ENCODE data around the gene HOTAIR. TPM values are rescaled to one million over a fixed set of nuclear protein-coding genes. Genes with fewer than 3 reads are reported as not detected.

HOTAIR gene
- total and polyA plus RNA-seq, 4 donors, result 9.7 TPM; not detected in 3

DNA sequence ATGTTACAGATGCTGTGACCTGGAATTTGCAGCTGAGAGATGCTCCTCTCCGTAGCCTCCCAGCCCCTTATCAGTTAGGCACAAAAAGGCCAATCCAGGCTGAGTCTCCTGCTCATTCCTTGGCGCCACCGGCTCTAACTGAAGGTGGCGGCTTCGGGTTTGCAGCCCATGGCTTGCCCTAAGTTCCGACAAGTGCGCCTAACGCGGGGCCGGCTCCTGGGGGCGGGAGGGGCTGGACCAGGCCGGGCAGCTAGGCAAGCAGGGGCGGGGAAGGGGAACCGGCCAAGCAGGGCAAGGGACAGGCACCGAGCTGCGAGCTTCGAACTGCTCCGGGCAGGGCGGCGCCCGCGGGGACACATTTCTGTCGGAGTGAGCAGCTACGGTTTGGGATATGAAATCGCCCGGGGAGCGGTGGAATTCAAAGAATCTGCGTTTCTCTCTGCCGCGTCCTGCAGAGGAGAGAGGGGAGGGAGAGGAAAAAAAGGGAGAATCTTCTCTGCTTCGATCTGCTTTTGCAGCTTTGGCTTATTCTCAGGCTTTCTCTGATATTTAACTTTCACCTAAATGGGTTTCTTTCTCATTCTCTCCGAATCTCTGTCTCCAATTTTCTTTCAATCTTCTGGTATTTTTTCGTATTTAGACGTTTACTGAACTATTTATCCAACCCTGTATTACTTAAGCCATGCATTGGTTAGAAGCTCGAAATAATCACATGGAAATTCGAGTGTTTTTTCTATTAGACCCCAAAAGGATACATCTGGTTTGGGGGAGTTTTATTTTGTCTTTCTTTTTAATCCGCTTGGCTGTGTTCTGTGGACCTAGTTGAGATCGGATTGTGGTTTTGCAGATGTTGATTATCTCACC lies 21.7 kb downstream of the HOTAIR start:
- no peaks in the 10 kb centered on the region for H3K36me3 ChIP-seq (ENCODE audit: control insufficient read depth in 1 of 2, insufficient read depth in 2 of 2, low read length in 1 of 2)
- no peaks in the 10 kb centered on the region for H3K4me1 ChIP-seq (ENCODE audit: control insufficient read depth in 1 of 2, insufficient read depth in 2 of 2, low read length in 2 of 2)
- no peak for ATAC-seq (ENCODE audit: low FRiP score)
- DNase-seq, result peak in 1 of 2 donors; percentile 72
- H3K27me3 ChIP-seq (ENCODE audit: control insufficient read depth in 1 of 2, insufficient read depth in 2 of 2, low read length in 1 of 2), result peaks cover 0 to under 1% of the 10 kb centered on the region in 2 donors
- WGBS, 2 donors, result 11 to 12% methylated on average over 38 of the region's 38 CpGs
- intact Hi-C loops (cut with DNase I), result no loop called here
- H3K4me3 ChIP-seq (ENCODE audit: low read length in 2 of 2), result no peak overlapping the region
- no peak overlapping the region for H3K27ac ChIP-seq (ENCODE audit: low read depth in 1 of 2, low read length in 2 of 2)
- no peaks in the 10 kb centered on the region for H3K9me3 ChIP-seq (ENCODE audit: control insufficient read depth, low read length)

DNA sequence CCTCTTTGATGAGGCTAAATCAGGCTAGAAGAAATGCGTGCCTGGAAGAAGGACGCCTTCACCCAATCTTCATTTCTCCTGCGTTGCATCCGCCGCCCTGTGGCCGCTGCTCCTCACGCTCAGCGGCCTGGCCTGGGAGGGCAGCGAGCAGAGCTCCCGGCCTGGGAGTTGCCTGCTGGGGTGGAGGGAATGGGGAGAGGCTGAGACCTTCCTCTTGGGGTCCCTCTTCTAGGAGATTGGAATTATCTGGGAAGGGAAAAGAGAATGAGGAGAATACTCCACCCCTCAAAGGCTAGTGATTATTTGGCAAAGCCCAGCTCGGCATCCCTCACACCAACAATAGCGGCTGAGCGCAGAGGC lies 22.4 kb downstream of the HOTAIR start:
- DNase-seq, result no peak
- intact Hi-C loops (cut with DNase I), result no loop called here
- WGBS, 2 donors, result 22 to 25% methylated on average over 13 of the region's 13 CpGs
- Histone ChIP-seq H3K9me3 (ENCODE audit: control insufficient read depth, low read length) (no peaks in the 10 kb centered on the region), H3K36me3 (ENCODE audit: control insufficient read depth in 1 of 2, insufficient read depth in 2 of 2, low read length in 1 of 2) (no peaks in the 10 kb centered on the region), H3K4me1 (ENCODE audit: control insufficient read depth in 1 of 2, insufficient read depth in 2 of 2, low read length in 2 of 2) (no peaks in the 10 kb centered on the region), H3K4me3 (ENCODE audit: low read length in 2 of 2) (no peak overlapping the region), H3K27me3 (ENCODE audit: control insufficient read depth in 1 of 2, insufficient read depth in 2 of 2, low read length in 1 of 2) (no peaks in the 10 kb centered on the region), H3K27ac (ENCODE audit: low read depth in 1 of 2, low read length in 2 of 2) (no peak overlapping the region)
- ATAC-seq (ENCODE audit: low FRiP score), result no peak

DNA sequence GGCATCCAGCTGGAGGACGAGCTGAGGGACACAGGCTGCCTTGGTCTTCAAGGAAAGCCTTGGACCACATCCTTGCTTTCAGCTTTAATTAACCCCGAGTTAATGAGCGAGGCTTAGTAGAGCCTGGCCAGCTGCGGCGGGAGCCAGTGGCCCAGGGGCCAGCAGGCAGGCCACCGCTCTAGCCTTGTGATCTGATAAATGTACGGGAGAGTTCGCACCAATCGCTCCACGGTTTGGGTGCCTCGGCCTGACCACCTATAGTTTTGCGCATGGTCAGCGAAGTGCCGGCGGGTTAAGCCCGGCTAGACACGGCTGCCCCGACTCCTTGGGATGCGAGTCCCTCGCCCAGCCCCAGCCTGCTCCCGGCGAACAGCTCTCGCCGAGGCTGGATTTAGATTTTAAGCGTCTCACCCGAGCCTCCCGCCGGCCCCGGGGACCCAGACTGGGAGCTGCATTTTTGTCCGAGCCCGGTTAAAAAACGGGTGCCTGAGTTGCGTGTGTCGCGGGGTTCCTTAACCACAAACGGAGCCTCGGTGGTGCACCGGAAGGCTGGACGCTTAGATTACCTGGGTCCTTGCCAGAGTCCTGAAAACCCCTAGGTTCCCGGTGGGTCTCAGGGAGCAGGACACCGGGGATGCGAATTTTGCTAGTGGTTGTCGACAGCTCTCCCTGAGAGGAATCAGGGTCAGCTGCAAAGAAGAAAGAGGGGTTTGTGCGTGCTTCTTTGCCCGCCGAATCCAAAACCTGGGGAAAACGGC lies 23.0 kb downstream of the HOTAIR start:
- WGBS, 2 donors, result 4 to 6% methylated on average over 47 of the region's 47 CpGs
- DNase-seq, result peak in 1 of 2 donors; percentile 62
- Histone ChIP-seq H3K4me3 (ENCODE audit: low read length in 2 of 2) (no peak overlapping the region), H3K4me1 (ENCODE audit: control insufficient read depth in 1 of 2, insufficient read depth in 2 of 2, low read length in 2 of 2) (no peaks in the 10 kb centered on the region), H3K27ac (ENCODE audit: low read depth in 1 of 2, low read length in 2 of 2) (no peak overlapping the region), H3K9me3 (ENCODE audit: control insufficient read depth, low read length) (no peaks in the 10 kb centered on the region), H3K27me3 (ENCODE audit: control insufficient read depth in 1 of 2, insufficient read depth in 2 of 2, low read length in 1 of 2) (no peaks in the 10 kb centered on the region), H3K36me3 (ENCODE audit: control insufficient read depth in 1 of 2, insufficient read depth in 2 of 2, low read length in 1 of 2) (no peaks in the 10 kb centered on the region)
- intact Hi-C loops (cut with DNase I), result no loop called here
- ATAC-seq (ENCODE audit: low FRiP score), result no peak

DNA sequence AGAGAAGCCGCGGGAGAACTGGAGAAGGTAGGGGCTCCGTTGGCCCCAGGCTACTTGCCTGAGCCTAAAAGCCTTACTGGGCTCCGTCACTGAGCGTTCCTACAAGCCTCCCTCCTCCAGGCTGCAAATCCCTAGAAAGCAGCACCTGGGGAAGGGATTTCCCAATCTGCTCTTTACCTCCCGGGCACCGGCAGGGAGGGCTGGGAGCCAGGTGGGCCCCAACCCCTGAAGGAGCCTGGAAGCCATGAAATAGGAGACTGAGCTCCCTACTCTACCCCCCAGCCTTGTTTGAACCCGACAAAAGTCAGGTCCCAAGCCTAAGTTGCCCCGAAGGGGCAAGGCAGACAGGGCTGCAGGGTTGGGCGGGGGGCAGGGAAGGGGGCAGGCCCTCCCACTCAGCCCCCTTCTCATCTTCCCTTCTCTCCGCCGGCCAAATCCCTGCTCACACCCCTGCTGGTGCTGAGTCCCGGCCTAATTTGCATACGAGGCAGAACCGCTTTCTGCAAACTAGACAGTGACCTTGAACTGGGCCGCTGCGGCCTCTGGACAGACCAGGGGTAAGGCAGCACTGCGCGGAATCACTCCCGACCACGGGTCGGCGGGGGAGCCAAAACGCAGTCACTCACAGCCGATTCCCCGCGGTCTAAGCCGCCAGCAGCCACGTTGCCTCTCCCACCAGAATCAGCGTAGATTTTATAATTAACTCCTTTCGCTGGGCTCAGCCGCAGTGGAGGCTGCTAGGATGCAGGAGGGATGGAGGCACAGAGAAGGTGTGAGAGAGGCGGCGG lies 23.8 kb downstream of the HOTAIR start:
- H3K9me3 ChIP-seq (ENCODE audit: control insufficient read depth, low read length), result no peaks in the 10 kb centered on the region
- ATAC-seq (ENCODE audit: low FRiP score) (no peak), DNase-seq (peak in 1 of 2 donors; percentile 69)
- no peaks in the 10 kb centered on the region for H3K4me1 ChIP-seq (ENCODE audit: control insufficient read depth in 1 of 2, insufficient read depth in 2 of 2, low read length in 2 of 2)
- H3K36me3 ChIP-seq (ENCODE audit: control insufficient read depth in 1 of 2, insufficient read depth in 2 of 2, low read length in 1 of 2), result no peaks in the 10 kb centered on the region
- intact Hi-C loops (cut with DNase I), result no loop called here
- H3K27ac ChIP-seq (ENCODE audit: low read depth in 1 of 2, low read length in 2 of 2), result no peak overlapping the region
- H3K27me3 ChIP-seq (ENCODE audit: control insufficient read depth in 1 of 2, insufficient read depth in 2 of 2, low read length in 1 of 2), result no peaks in the 10 kb centered on the region
- H3K4me3 ChIP-seq (ENCODE audit: low read length in 2 of 2), result no peak overlapping the region
- 6 to 8% methylated on average over 34 of the region's 34 CpGs for WGBS, 2 donors

- Histone ChIP-seq H3K4me1 (ENCODE audit: control insufficient read depth in 1 of 2, insufficient read depth in 2 of 2, low read length in 2 of 2) (no peaks in the 10 kb centered on the region), H3K4me3 (ENCODE audit: low read length in 2 of 2) (no peak overlapping the region), H3K27me3 (ENCODE audit: control insufficient read depth in 1 of 2, insufficient read depth in 2 of 2, low read length in 1 of 2) (no peaks in the 10 kb centered on the region), H3K36me3 (ENCODE audit: control insufficient read depth in 1 of 2, insufficient read depth in 2 of 2, low read length in 1 of 2) (no peaks in the 10 kb centered on the region), H3K9me3 (ENCODE audit: control insufficient read depth, low read length) (no peaks in the 10 kb centered on the region), H3K27ac (ENCODE audit: low read depth in 1 of 2, low read length in 2 of 2) (no peak overlapping the region)
- 6% methylated on average over 10 of the region's 10 CpGs for WGBS, 2 donors
- no peak for DNase-seq
- ATAC-seq (ENCODE audit: low FRiP score), result no peak
- intact Hi-C loops (cut with DNase I), result no loop called here
Observed at GRCh38 chr12:53950437-53950773, 24.3 kb downstream of the HOTAIR start.

GRCh38 chr12:53949631-53950436 lies 24.9 kb downstream of the HOTAIR start:
- Histone ChIP-seq H3K4me3 (ENCODE audit: low read length in 2 of 2) (no peak overlapping the region), H3K9me3 (ENCODE audit: control insufficient read depth, low read length) (no peaks in the 10 kb centered on the region), H3K27ac (ENCODE audit: low read depth in 1 of 2, low read length in 2 of 2) (no peak overlapping the region), H3K4me1 (ENCODE audit: control insufficient read depth in 1 of 2, insufficient read depth in 2 of 2, low read length in 2 of 2) (no peaks in the 10 kb centered on the region), H3K36me3 (ENCODE audit: control insufficient read depth in 1 of 2, insufficient read depth in 2 of 2, low read length in 1 of 2) (no peaks in the 10 kb centered on the region), H3K27me3 (ENCODE audit: control insufficient read depth in 1 of 2, insufficient read depth in 2 of 2, low read length in 1 of 2) (no peaks in the 10 kb centered on the region)
- ATAC-seq (ENCODE audit: low FRiP score), result no peak
- WGBS, 2 donors, result 7% methylated on average over 33 to 34 of the region's 34 CpGs
- intact Hi-C loops (cut with DNase I), result no loop called here
- DNase-seq, result peak in 1 of 2 donors; percentile 67

GRCh38 chr12:53948650-53949593 lies 25.8 kb downstream of the HOTAIR start:
- Histone ChIP-seq H3K4me3 (ENCODE audit: low read length in 2 of 2) (no peak overlapping the region), H3K4me1 (ENCODE audit: control insufficient read depth in 1 of 2, insufficient read depth in 2 of 2, low read length in 2 of 2) (no peaks in the 10 kb centered on the region), H3K27me3 (ENCODE audit: control insufficient read depth in 1 of 2, insufficient read depth in 2 of 2, low read length in 1 of 2) (no peaks in the 10 kb centered on the region), H3K9me3 (ENCODE audit: control insufficient read depth, low read length) (no peaks in the 10 kb centered on the region), H3K27ac (ENCODE audit: low read depth in 1 of 2, low read length in 2 of 2) (no peak overlapping the region), H3K36me3 (ENCODE audit: control insufficient read depth in 1 of 2, insufficient read depth in 2 of 2, low read length in 1 of 2) (no peaks in the 10 kb centered on the region)
- intact Hi-C loops (cut with DNase I), result no loop called here
- ATAC-seq (ENCODE audit: low FRiP score), result no peak
- no peak for DNase-seq
- WGBS, 2 donors, result 69 to 74% methylated on average over 9 of the region's 9 CpGs

All from aorta (tissue), 5 donors.